ENCODE results near the gene ANK3. TPM values are rescaled to one million over a fixed set of nuclear protein-coding genes. Genes with fewer than 3 reads are reported as not detected.

Gene ANK3
- total RNA-seq, 3 donors from 2014 or later: 10.2 to 93.2 (median 57.4) TPM

- Histone ChIP-seq H3K4me3 (no peak overlapping the region), H3K9me3 (no peaks in the 10 kb centered on the region), H3K27me3 (no peaks in the 10 kb centered on the region), H3K36me3 (no peaks in the 10 kb centered on the region), H3K27ac (no peak overlapping the region), H3K4me1 (no peaks in the 10 kb centered on the region)
- intact Hi-C loops (cut with DNase I; ENCODE audit: low total_unique reads): no loop called here
- DNase-seq (ENCODE audit: low spot score in 2 of 2): no peak
- TF ChIP-seq POLR2AphosphoS5 (IDR thresholded peaks at IDR 0.05) (no peak), POLR2A (IDR thresholded peaks at IDR 0.05) (no peak), CTCF (IDR thresholded peaks at IDR 0.05) (no peak)
Observed at GRCh38 chr10:60335708-60336107, 54.0 kb downstream of the ANK3 start.

GRCh38 chr10:60334991-60335390 lies 54.7 kb downstream of the ANK3 start:
- Histone ChIP-seq H3K36me3 (no peaks in the 10 kb centered on the region), H3K27ac (no peak overlapping the region), H3K4me1 (no peaks in the 10 kb centered on the region), H3K27me3 (no peaks in the 10 kb centered on the region), H3K4me3 (no peak overlapping the region), H3K9me3 (peaks cover 0 to 2% of the 10 kb centered on the region in 2 donors)
- TF ChIP-seq POLR2A (IDR thresholded peaks at IDR 0.05): no peak
- TF ChIP-seq POLR2AphosphoS5 (IDR thresholded peaks at IDR 0.05): no peak
- TF ChIP-seq CTCF (IDR thresholded peaks at IDR 0.05): no peak
- intact Hi-C loops (cut with DNase I; ENCODE audit: low total_unique reads): no loop called here
- no peak for DNase-seq (ENCODE audit: low spot score in 2 of 2)

- no peak for DNase-seq (ENCODE audit: low spot score in 2 of 2)
- Histone ChIP-seq H3K36me3 (no peaks in the 10 kb centered on the region), H3K4me3 (no peak overlapping the region), H3K4me1 (no peaks in the 10 kb centered on the region), H3K27ac (no peak overlapping the region), H3K9me3 (peaks cover 0 to 12% of the 10 kb centered on the region in 2 donors), H3K27me3 (no peaks in the 10 kb centered on the region)
- intact Hi-C loops (cut with DNase I; ENCODE audit: low total_unique reads): no loop called here
- TF ChIP-seq POLR2A (IDR thresholded peaks at IDR 0.05) (no peak), POLR2AphosphoS5 (IDR thresholded peaks at IDR 0.05) (no peak), CTCF (IDR thresholded peaks at IDR 0.05) (no peak)
Observed at GRCh38 chr10:60332371-60332770, 57.3 kb downstream of the ANK3 start.

GRCh38 chr10:60331886-60332285 lies 57.8 kb downstream of the ANK3 start:
- no peaks in the 10 kb centered on the region for H3K4me1 ChIP-seq
- H3K9me3 ChIP-seq: peaks cover 0 to 12% of the 10 kb centered on the region in 2 donors
- no peaks in the 10 kb centered on the region for H3K27me3 ChIP-seq
- no peak for DNase-seq (ENCODE audit: low spot score in 2 of 2)
- intact Hi-C loops (cut with DNase I; ENCODE audit: low total_unique reads): no loop called here
- H3K27ac ChIP-seq: no peak overlapping the region
- TF ChIP-seq CTCF (IDR thresholded peaks at IDR 0.05): no peak
- TF ChIP-seq POLR2AphosphoS5 (IDR thresholded peaks at IDR 0.05): no peak
- no peak for TF ChIP-seq POLR2A (IDR thresholded peaks at IDR 0.05)
- H3K36me3 ChIP-seq: no peaks in the 10 kb centered on the region
- no peak overlapping the region for H3K4me3 ChIP-seq

GRCh38 chr10:60323162-60323561 lies 66.5 kb downstream of the ANK3 start:
- no peaks in the 10 kb centered on the region for H3K36me3 ChIP-seq
- TF ChIP-seq CTCF (IDR thresholded peaks at IDR 0.05) (no peak), POLR2A (IDR thresholded peaks at IDR 0.05) (no peak), POLR2AphosphoS5 (IDR thresholded peaks at IDR 0.05) (no peak)
- no peaks in the 10 kb centered on the region for H3K27me3 ChIP-seq
- no peaks in the 10 kb centered on the region for H3K9me3 ChIP-seq
- H3K27ac ChIP-seq: no peak overlapping the region
- no peak for DNase-seq (ENCODE audit: low spot score in 2 of 2)
- no peaks in the 10 kb centered on the region for H3K4me1 ChIP-seq
- intact Hi-C loops (cut with DNase I; ENCODE audit: low total_unique reads): no loop called here
- no peak overlapping the region for H3K4me3 ChIP-seq

Data from breast epithelium (tissue), 4 donors.